ENCODE data around the gene C10orf143. TPM values are rescaled to one million over a fixed set of nuclear protein-coding genes. Genes with fewer than 3 reads are reported as not detected.

C10orf143 gene
- total and polyA plus RNA-seq, 2 experiments from 2014 or later, result 0.21 to 3.7 TPM

- TF ChIP-seq REST (IDR thresholded peaks at IDR 0.05; ENCODE audit: unreplicated experiment), result no peak
These were observed 36.7 kb downstream of the C10orf143 start (continued) for GRCh38 chr10:130073912-130074311.

GRCh38 chr10:130072247-130072646, 38.4 kb downstream of the C10orf143 start:
- H3K4me3 Mint-ChIP-seq, result no peak overlapping the region
- no peaks in the 10 kb centered on the region; the same call in 1 of the 2 replicates for H3K4me1 ChIP-seq (ENCODE audit: insufficient read depth)
- H3K9me3 Mint-ChIP-seq, result peaks cover 9% of the 10 kb centered on the region; the same call in 1 of the 3 replicates
- H3K36me3 ChIP-seq (ENCODE audit: insufficient read depth), result no peaks in the 10 kb centered on the region
- no peak for ATAC-seq
- H2AFZ ChIP-seq, result no peak overlapping the region
- no peaks in the 10 kb centered on the region for H3K79me2 ChIP-seq (replicated peaks; ENCODE audit: insufficient read depth)
- H3K4me3 ChIP-seq, result no peak overlapping the region
- 0 out of 3 replicates have a peak, but pooled peaks cover 3% of the 10 kb centered on the region for H3K36me3 Mint-ChIP-seq (ENCODE audit: low read depth)
- H3K27me3 Mint-ChIP-seq (ENCODE audit: insufficient read depth, low read depth, poor library complexity), result no peaks in the 10 kb centered on the region
- H3F3A ChIP-seq (replicated peaks; ENCODE audit: low read depth), result no peaks in the 10 kb centered on the region
- no peak overlapping the region for H3K27ac Mint-ChIP-seq
- no peaks in the 10 kb centered on the region for H3K27me3 ChIP-seq (ENCODE audit: insufficient read depth)
- no peak for DNase-seq (ENCODE audit: low spot score)
- no peak overlapping the region for H3K4me2 ChIP-seq
- no peaks in the 10 kb centered on the region for H3K9me2 ChIP-seq (ENCODE audit: insufficient read depth)
- no peaks in the 10 kb centered on the region for H4K20me1 ChIP-seq (replicated peaks; ENCODE audit: insufficient read depth)
- H3K27ac ChIP-seq (ENCODE audit: low read depth), result no peak overlapping the region
- no peaks in the 10 kb centered on the region for H3K4me1 Mint-ChIP-seq
- TF ChIP-seq CTCF (conservative IDR thresholded peaks at IDR 0.05; ENCODE audit: low read depth in 2 of 2) (no peak), EZH2 (IDR thresholded peaks at IDR 0.05; ENCODE audit: low read depth, unreplicated experiment) (no peak), NANOG (IDR thresholded peaks at IDR 0.05; ENCODE audit: borderline replicate concordance) (no peak), ETS1 (IDR thresholded peaks at IDR 0.05) (no peak), ZNF331 (CRISPR knock-in tag; IDR thresholded peaks at IDR 0.05; ENCODE audit: low read depth) (no peak), CREB1 (CRISPR knock-in tag; IDR thresholded peaks at IDR 0.05; ENCODE audit: low read depth) (no peak), EZH2phosphoT487 (IDR thresholded peaks at IDR 0.05; ENCODE audit: unreplicated experiment) (no peak), POLR2AphosphoS5 (IDR thresholded peaks at IDR 0.05; ENCODE audit: low read depth) (no peak), REST (IDR thresholded peaks at IDR 0.05; ENCODE audit: unreplicated experiment) (no peak)

Data from GM23338 (cell line).